ENCODE data around the gene SCCPDH.

- TF ChIP-seq POLR2A (IDR thresholded peaks at IDR 0.05) (no peak), CTCF (IDR thresholded peaks at IDR 0.05) (no peak)
Measured at GRCh38 chr1:246769306-246769705, 45.1 kb downstream of the SCCPDH start.
